OCI-LY1 (cell line): ENCODE results near the gene AGK.
"Not testable (repeated sequence)": the region's sequence is repeated elsewhere in the genome, so short reads cannot be mapped to it uniquely, and the experiment has no call there.

Experiments used
- H2AFZ ChIP-seq: fragments of 200-600 bp; sonication (generic), shearing (Covaris generic); 2 replicates; pipeline ENCODE4 v1.6.0; 2014; ENCODE audit warnings: antibody characterized with exemption, mild to moderate bottlenecking, low read length
- H3F3A ChIP-seq: fragments of 200-600 bp; sonication (generic), shearing (Covaris generic); 2 replicates; pipeline ENCODE4 v1.6.0; 2014; ENCODE audit warnings: mild to moderate bottlenecking, antibody characterized with exemption, low read length, moderate library complexity; ENCODE audit not compliant: insufficient read depth
- H3K27ac ChIP-seq: fragments of 200-600 bp; sonication (generic); 2 replicates; pipeline ENCODE4 v1.5.1; 2014; ENCODE audit warnings: low read length, mixed run types, mild to moderate bottlenecking, low read depth; ENCODE audit not compliant: poor library complexity, severe bottlenecking
- H3K27me3 ChIP-seq: fragments of 200-600 bp; sonication (generic); 2 replicates; pipeline ENCODE4 v1.6.0; 2014; ENCODE audit warnings: antibody characterized with exemption, mild to moderate bottlenecking, low read length, moderate library complexity; ENCODE audit not compliant: insufficient read depth
- H3K36me3 ChIP-seq: fragments of 200-600 bp; sonication (generic); 2 replicates; pipeline ENCODE4 v1.6.1; 2014; ENCODE audit warnings: mild to moderate bottlenecking, antibody characterized with exemption, low read length, moderate library complexity, mixed read lengths; ENCODE audit not compliant: insufficient read depth
- H3K4me1 ChIP-seq: fragments of 200-600 bp; sonication (generic); 2 replicates; pipeline ENCODE4 v1.5.1; 2014; ENCODE audit warnings: mild to moderate bottlenecking, low read length, moderate library complexity; ENCODE audit not compliant: insufficient read depth, severe bottlenecking
- H3K4me2 ChIP-seq: fragments of 200-600 bp; sonication (generic), shearing (Covaris generic); 2 replicates; pipeline ENCODE4 v1.6.1; 2014; ENCODE audit warnings: low read length
- H3K4me3 ChIP-seq: fragments of 200-600 bp; sonication (generic); 2 replicates; pipeline ENCODE4 v1.5.1; 2014; ENCODE audit warnings: low read length, low read depth, mild to moderate bottlenecking, mixed read lengths; ENCODE audit not compliant: poor library complexity, severe bottlenecking
- H3K79me2 ChIP-seq: fragments of 200-600 bp; shearing (Covaris generic); 2 replicates; pipeline ENCODE4 v1.6.1; 2016; ENCODE audit warnings: mixed run types, low read length, mixed read lengths; ENCODE audit not compliant: insufficient read depth
- H3K9ac ChIP-seq: fragments of 200-600 bp; sonication (generic), shearing (Covaris generic); 2 replicates; pipeline ENCODE4 v1.6.1; 2014; ENCODE audit warnings: mild to moderate bottlenecking, low read length, mixed read lengths
- H3K9me2 ChIP-seq: fragments of 200-600 bp; sonication (generic), shearing (Covaris generic); 2 replicates; pipeline ENCODE4 v1.6.1; 2014; ENCODE audit warnings: low read depth, mild to moderate bottlenecking, low read length, mixed read lengths
- H3K9me3 ChIP-seq: fragments of 200-600 bp; shearing (Covaris generic); 2 replicates; pipeline ENCODE4 v1.6.1; 2014; ENCODE audit warnings: low read length, mixed read lengths
- H4K20me1 ChIP-seq: fragments of 200-600 bp; sonication (generic), shearing (Covaris generic); 2 replicates; pipeline ENCODE4 v1.6.0; 2016; ENCODE audit warnings: mild to moderate bottlenecking, low read length; ENCODE audit not compliant: insufficient read depth
- CTCF ChIP-seq: fragments of 200-600 bp; sonication (generic), shearing (Covaris generic); IDR thresholded peaks from 2 replicates; pipeline ENCODE4 v1.5.1; 2017; ENCODE audit warnings: mild to moderate bottlenecking, antibody characterized with exemption, low read length, moderate library complexity, mixed read lengths
- EZH2 ChIP-seq: fragments of 200-600 bp; sonication (generic), shearing (Covaris generic); IDR thresholded peaks from 2 replicates; pipeline ENCODE4 v1.8.0; 2017; ENCODE audit warnings: borderline replicate concordance, mixed run types, mild to moderate bottlenecking, antibody characterized with exemption, low read length, moderate library complexity, mixed read lengths

AGK gene

DNA sequence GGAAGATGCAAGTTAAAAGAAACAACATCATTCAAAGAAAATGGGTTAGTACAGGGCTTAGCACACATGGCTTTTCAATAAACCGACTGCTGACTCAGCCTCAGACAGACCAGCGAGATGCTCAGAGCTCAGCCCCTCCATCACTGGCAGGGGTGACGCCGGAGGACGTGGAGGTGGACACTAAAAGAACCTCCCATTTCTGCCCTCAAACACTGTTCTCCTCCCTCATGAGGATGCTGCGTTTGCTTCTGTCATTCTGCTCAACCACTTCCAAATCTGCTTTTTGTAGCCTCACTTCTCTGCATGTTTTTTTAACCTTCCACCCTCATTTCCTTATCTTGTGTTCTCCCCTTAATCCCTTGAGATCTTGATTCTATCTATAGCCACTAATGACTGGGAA lies 135.5 kb downstream of the AGK start:
- Histone ChIP-seq H3K36me3 (no peaks in the 10 kb centered on the region), H3K4me2 (no peak overlapping the region), H3K9me3 (no peaks in the 10 kb centered on the region), H3K27ac (no peak overlapping the region), H3F3A (no peaks in the 10 kb centered on the region), H4K20me1 (0 out of 2 replicates have a peak, but pooled peaks cover 2% of the 10 kb centered on the region), H3K79me2 (no peaks in the 10 kb centered on the region), H3K9ac (no peak overlapping the region), H3K4me3 (no peak overlapping the region), H3K4me1 (no peaks in the 10 kb centered on the region), H2AFZ (no peak overlapping the region), H3K27me3 (0 out of 2 replicates have a peak, but pooled peaks cover 4% of the 10 kb centered on the region), H3K9me2 (no peaks in the 10 kb centered on the region; the same call in 1 of the 2 replicates)
- no peak for TF ChIP-seq CTCF
- no peak for TF ChIP-seq EZH2

DNA sequence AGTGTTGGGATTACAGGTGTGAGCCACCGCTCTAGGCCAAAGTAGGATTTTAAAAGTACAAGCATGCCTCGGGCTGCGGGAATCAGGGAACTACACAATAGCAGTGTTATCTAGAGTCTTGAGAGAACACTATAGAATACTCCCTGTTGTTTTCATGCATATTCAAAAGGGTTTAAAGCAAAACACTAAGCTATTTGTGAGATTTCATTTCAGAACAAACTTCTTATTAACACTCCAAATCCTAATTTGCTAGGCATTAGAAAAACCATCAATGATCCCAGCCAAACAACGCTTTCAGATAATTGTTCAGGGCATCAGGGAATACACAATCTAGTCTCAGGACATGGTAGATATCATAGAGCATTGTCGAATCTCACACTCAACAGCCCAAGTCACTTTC lies 136.8 kb downstream of the AGK start:
- no peak overlapping the region for H2AFZ ChIP-seq
- H4K20me1 ChIP-seq, result 0 out of 2 replicates have a peak, but pooled peaks cover 3% of the 10 kb centered on the region
- no peaks in the 10 kb centered on the region; the same call in 1 of the 2 replicates for H3K9me2 ChIP-seq
- H3K27ac ChIP-seq, result no peak overlapping the region
- H3F3A ChIP-seq, result no peaks in the 10 kb centered on the region
- no peaks in the 10 kb centered on the region for H3K9me3 ChIP-seq
- no peaks in the 10 kb centered on the region for H3K4me1 ChIP-seq
- H3K36me3 ChIP-seq, result no peaks in the 10 kb centered on the region
- no peak overlapping the region for H3K4me3 ChIP-seq
- 0 out of 2 replicates have a peak, but pooled peaks cover 4% of the 10 kb centered on the region for H3K27me3 ChIP-seq
- H3K4me2 ChIP-seq, result no peak overlapping the region
- no peak overlapping the region for H3K9ac ChIP-seq
- TF ChIP-seq CTCF, result no peak
- no peak for TF ChIP-seq EZH2
- no peaks in the 10 kb centered on the region for H3K79me2 ChIP-seq

DNA sequence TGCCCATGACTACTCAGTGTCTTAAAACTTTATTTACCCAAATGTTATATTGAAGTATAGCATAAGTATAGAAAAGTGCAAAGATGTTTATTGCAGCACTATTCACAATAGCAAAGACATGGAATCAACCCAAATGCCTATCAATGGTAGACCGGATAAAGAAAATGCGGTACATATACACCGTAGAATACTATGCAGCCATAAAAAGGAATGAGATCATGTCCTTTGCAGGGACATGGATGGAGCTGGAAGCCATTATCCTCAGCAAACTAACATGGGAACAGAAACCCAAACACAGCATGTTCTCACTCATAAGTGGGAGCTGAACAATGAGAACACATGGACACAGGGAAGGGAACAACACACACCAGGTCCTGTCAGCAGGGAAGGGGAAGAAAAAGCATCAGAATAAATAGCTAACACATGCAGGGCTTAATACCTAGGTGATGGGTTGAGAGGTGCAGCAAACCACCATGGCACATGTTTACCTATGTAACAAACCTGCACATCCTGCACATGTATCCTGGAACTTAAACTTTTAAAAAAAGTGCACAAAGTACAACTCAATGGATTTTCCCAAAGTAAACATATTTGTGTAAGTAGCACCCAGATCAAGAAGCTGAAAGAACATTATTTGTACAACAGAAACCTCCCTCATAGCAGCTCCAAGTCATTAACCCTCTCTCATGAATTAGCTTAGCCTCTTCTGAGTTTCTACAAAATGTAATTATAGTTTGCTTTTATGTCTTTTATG lies 138.0 kb downstream of the AGK start:
- not testable (repeated sequence) for H3K4me1 ChIP-seq, H3K9ac ChIP-seq, H3K9me2 ChIP-seq, H3K9me3 ChIP-seq, H3K27ac ChIP-seq, H3K27me3 ChIP-seq, H3F3A ChIP-seq, H3K36me3 ChIP-seq, H3K4me2 ChIP-seq, H2AFZ ChIP-seq, H4K20me1 ChIP-seq, H3K79me2 ChIP-seq, H3K4me3 ChIP-seq

DNA sequence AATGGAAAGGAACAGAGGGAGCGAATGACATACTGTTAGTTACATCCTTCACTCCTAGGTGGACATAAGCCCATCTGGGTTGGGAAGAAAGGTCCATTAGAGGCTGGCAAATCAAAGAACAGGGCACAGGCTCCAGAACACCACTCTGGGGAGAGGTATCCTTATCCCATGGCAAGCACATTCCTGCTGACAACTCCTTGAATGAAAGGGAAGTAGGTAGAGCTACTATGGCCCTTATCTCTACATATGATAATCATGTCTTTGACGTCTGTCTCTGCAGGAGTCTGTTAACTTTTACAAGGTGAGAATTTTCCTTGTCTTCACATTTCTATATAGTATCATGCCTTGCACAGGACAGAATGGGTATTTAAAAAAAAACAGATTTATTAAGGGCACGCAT lies 140.3 kb downstream of the AGK start:
- no peaks in the 10 kb centered on the region for H3K9me2 ChIP-seq
- H3K27me3 ChIP-seq, result 0 out of 2 replicates have a peak, but pooled peaks cover 4% of the 10 kb centered on the region
- no peaks in the 10 kb centered on the region for H3K9me3 ChIP-seq
- H3K9ac ChIP-seq, result no peak overlapping the region
- H3K4me1 ChIP-seq, result no peaks in the 10 kb centered on the region
- no peaks in the 10 kb centered on the region for H3K79me2 ChIP-seq
- H2AFZ ChIP-seq, result no peak overlapping the region
- H3K36me3 ChIP-seq, result no peaks in the 10 kb centered on the region
- H3F3A ChIP-seq, result no peaks in the 10 kb centered on the region
- no peak overlapping the region for H3K4me3 ChIP-seq
- H3K4me2 ChIP-seq, result no peak overlapping the region
- no peak overlapping the region for H3K27ac ChIP-seq
- H4K20me1 ChIP-seq, result 0 out of 2 replicates have a peak, but pooled peaks cover 4% of the 10 kb centered on the region
- TF ChIP-seq CTCF (no peak), EZH2 (no peak)
